Gastrocnemius medialis (tissue), 4 donors: ENCODE results near the gene KCNIP1.

Source experiments
- CTCF ChIP-seq, 5 experiments: fragments of 450-650 bp in 3 of 5; fragments of 200-600 bp in 2 of 5; sonication (generic) in 2 of 5; IDR thresholded peaks in 4 of 5; conservative IDR thresholded peaks in 1 of 5; 1 replicate in 4 of 5; 2 replicates in 1 of 5; pipeline ENCODE4 v1.5.1; 2016 to 2019; ENCODE audit warnings: antibody characterized with exemption in 5 of 5, mild to moderate bottlenecking in 3 of 5, moderate library complexity in 3 of 5
- POLR2A ChIP-seq, 2 donors: fragments of 450-650 bp; IDR thresholded peaks; one replicate each; pipeline ENCODE4 v1.6.1; 2017; ENCODE audit warnings: antibody characterized with exemption in 2 of 2, mild to moderate bottlenecking in 2 of 2, moderate library complexity in 2 of 2

GRCh38 chr5:170576602-170577535 lies 73.0 kb downstream of the KCNIP1 start:
- no peak for TF ChIP-seq CTCF (IDR thresholded peaks at IDR 0.05 in 4 of 5, conservative IDR thresholded peaks at IDR 0.05 in 1 of 5)
- no peak for TF ChIP-seq POLR2A (IDR thresholded peaks at IDR 0.05)
